Suprapubic skin (tissue), 4 donors: ENCODE measurements around the gene UFSP1. TPM values are rescaled to one million over a fixed set of nuclear protein-coding genes. Genes with fewer than 3 reads are reported as not detected.

ENCODE experiments used
- DNase-seq, 2 donors: peaks; one replicate each; pipeline ENCODE4 v3.0.0-alpha.2; 2019; ENCODE audit warnings: low spot score in 2 of 2
- H3K27ac ChIP-seq: fragments of 200-600 bp; sonication (generic); one replicate; pipeline ENCODE4 v1.5.1; 2019
- H3K27me3 ChIP-seq: fragments of 200-600 bp; sonication (generic); one replicate; pipeline ENCODE4 v1.5.1; 2019
- H3K36me3 ChIP-seq: fragments of 200-600 bp; sonication (generic); one replicate; pipeline ENCODE4 v1.5.1; 2019
- H3K4me1 ChIP-seq: fragments of 200-600 bp; sonication (generic); one replicate; pipeline ENCODE4 v1.5.1; 2019
- H3K4me3 ChIP-seq: fragments of 200-600 bp; sonication (generic); one replicate; pipeline ENCODE4 v1.5.1; 2019; ENCODE audit warnings: mild to moderate bottlenecking
- H3K9me3 ChIP-seq: fragments of 200-600 bp; sonication (generic); one replicate; pipeline ENCODE4 v1.5.1; 2019
- CTCF ChIP-seq, 2 donors: fragments of 200-600 bp in 1 of 2; fragments of 450-650 bp in 1 of 2; sonication (generic) in 1 of 2; IDR thresholded peaks; one replicate each; pipeline ENCODE4 v1.5.1; 2016 to 2019; ENCODE audit warnings: antibody characterized with exemption in 2 of 2, mild to moderate bottlenecking in 1 of 2, moderate library complexity in 1 of 2
- EP300 ChIP-seq: sonication (generic); formaldehyde crosslinking; IDR thresholded peaks from one replicate; pipeline ENCODE4 v1.6.1; 2017; ENCODE audit warnings: antibody characterized with exemption
- POLR2A ChIP-seq, 2 donors: fragments of 450-650 bp; IDR thresholded peaks; one replicate each; pipeline ENCODE4 v1.6.1; 2017; ENCODE audit warnings: antibody characterized with exemption in 2 of 2, mild to moderate bottlenecking in 2 of 2, moderate library complexity in 2 of 2
- POLR2AphosphoS5 ChIP-seq, 3 donors: sonication (generic); formaldehyde crosslinking; IDR thresholded peaks; one replicate each; pipeline ENCODE4 v1.6.1; 2017; ENCODE audit warnings: antibody characterized with exemption in 3 of 3
- WGBS: methylation state at CpG from one replicate; pipeline ENCODE4 v1.1.5; 2018; 5-methylcytosine and 5-hydroxymethylcytosine counted together
- total RNA-seq, 4 donors: library from RNA; depleted of rRNA; stranded (reverse); fragments of >200 nt; gene quantifications; one replicate each; pipeline ENCODE4 v1.1.0, GENCODE V29; 2016

Gene UFSP1
- total RNA-seq, 4 donors from 2014 or later, result 1.1 to 2.3 (median 1.7) TPM

- Histone ChIP-seq H3K36me3 (no peaks in the 10 kb centered on the region), H3K4me1 (peaks cover 35% of the 10 kb centered on the region), H3K4me3 (peak overlapping the region; percentile 49), H3K27ac (no peak overlapping the region), H3K9me3 (no peaks in the 10 kb centered on the region), H3K27me3 (peaks cover 61% of the 10 kb centered on the region)
- peak in 1 of 2 donors; percentile 73 for DNase-seq
- TF ChIP-seq POLR2AphosphoS5 (IDR thresholded peaks at IDR 0.05) (no peak), CTCF (IDR thresholded peaks at IDR 0.05) (peak; percentile 34 to 80)
- 3% methylated on average over 14 of the region's 95 CpGs for WGBS
Measured at GRCh38 chr7:100896732-100897608, 7.5 kb upstream of the UFSP1 start.

- TF ChIP-seq POLR2A (IDR thresholded peaks at IDR 0.05), result no peak
- TF ChIP-seq CTCF (IDR thresholded peaks at IDR 0.05), result no peak
- TF ChIP-seq EP300, result no peak
- TF ChIP-seq POLR2AphosphoS5 (IDR thresholded peaks at IDR 0.05), result no peak
- Histone ChIP-seq H3K36me3 (no peaks in the 10 kb centered on the region), H3K4me1 (peaks cover 38% of the 10 kb centered on the region), H3K27ac (no peak overlapping the region), H3K4me3 (peak overlapping the region; percentile 49), H3K27me3 (peaks cover 55% of the 10 kb centered on the region), H3K9me3 (no peaks in the 10 kb centered on the region)
- peak in 1 of 2 donors; percentile 71 for DNase-seq
- 5% methylated on average over 26 of the region's 54 CpGs for WGBS
Measured at GRCh38 chr7:100895956-100896731, 6.6 kb upstream of the UFSP1 start.

GRCh38 chr7:100895701-100895955 lies 6.1 kb upstream of the UFSP1 start, which contains the start of gene ACHE:
ACHE (minus strand) TSS chr7:100895888; CDS start chr7:100894232, 1,656 bp downstream.
- Histone ChIP-seq H3K4me3 (peak within 1 kb of the TSS; percentile 49), H3K4me1 (peaks cover 43% of the 10 kb centered on the region), H3K9me3 (no peaks in the 10 kb centered on the region), H3K27ac (no peak within 1 kb of the TSS), H3K27me3 (peaks cover 50% of the 10 kb centered on the region), H3K36me3 (no peaks in the 10 kb centered on the region)
- WGBS, result no CpG with 5 or more reads among the region's 32 CpGs
- no peak for TF ChIP-seq CTCF (IDR thresholded peaks at IDR 0.05)
- no peak for TF ChIP-seq POLR2AphosphoS5 (IDR thresholded peaks at IDR 0.05)
- no peak for TF ChIP-seq POLR2A (IDR thresholded peaks at IDR 0.05)
- no peak for TF ChIP-seq EP300
- DNase-seq, result no peak

- no peak overlapping the region for H3K27ac ChIP-seq
- DNase-seq, result peak in 1 of 2 donors; percentile 76
- peaks cover 48% of the 10 kb centered on the region for H3K4me1 ChIP-seq
- H3K9me3 ChIP-seq, result no peaks in the 10 kb centered on the region
- peak overlapping the region; percentile 49 for H3K4me3 ChIP-seq
- WGBS, result no CpG with 5 or more reads among the region's 83 CpGs
- TF ChIP-seq POLR2A (IDR thresholded peaks at IDR 0.05) (no peak), CTCF (IDR thresholded peaks at IDR 0.05) (peak; percentile 21 to 83)
- H3K36me3 ChIP-seq, result no peaks in the 10 kb centered on the region
- H3K27me3 ChIP-seq, result peaks cover 49% of the 10 kb centered on the region
Measured at GRCh38 chr7:100894860-100895700, 5.6 kb upstream of the UFSP1 start.
